ENCODE results near the gene RRP1B. TPM values are rescaled to one million over a fixed set of nuclear protein-coding genes. Genes with fewer than 3 reads are reported as not detected.

Gene RRP1B
- total RNA-seq, 1 experiment from 2014 or later: 55.9 TPM

GRCh38 chr21:43734131-43734927 lies 75.0 kb downstream of the RRP1B start:
- DNase-seq (ENCODE audit: low read depth, low spot score): no peak
- no peak overlapping the region for H3K27ac ChIP-seq (ENCODE audit: low read depth, low read length)
- H3K4me1 ChIP-seq (ENCODE audit: control insufficient read depth in 1 of 2, insufficient read depth in 2 of 2, low read length in 2 of 2): peaks cover 2 to 9% of the 10 kb centered on the region in 2 experiments; a peak in 3 of 4 replicates

More at GRCh38 chr21:43734131-43734927, 75.0 kb downstream of the RRP1B start:
- intact Hi-C loops (cut with micrococcal nuclease): no loop called here
- no peak overlapping the region for H3K4me3 ChIP-seq (replicated peaks in 1 of 2; ENCODE audit: low read depth in 1 of 2, low read length in 2 of 2)
- no peak overlapping the region for H2AFZ ChIP-seq (ENCODE audit: low read depth, low read length, poor library complexity, severe bottlenecking)
- TF ChIP-seq REST (IDR thresholded peaks at IDR 0.05; ENCODE audit: low read depth): no peak
- BruUV-seq (replicated peaks): no TSS peak
- ChIA-PET CTCF (no interaction called here), RAD21 (ENCODE audit: low non-redundant PET in 1 of 2, low total read pairs in 2 of 2, uncharacterized antibody in 2 of 2, unreplicated experiment in 2 of 2) (no interaction called here), POLR2A (no interaction called here)
- no peaks in the 10 kb centered on the region for H3K27me3 ChIP-seq (ENCODE audit: insufficient read depth, low read length)
- H3K9me2 ChIP-seq (ENCODE audit: insufficient read depth): no peaks in the 10 kb centered on the region
- peaks cover 76% of the 10 kb centered on the region for H3K79me2 ChIP-seq (ENCODE audit: insufficient read depth, low read length)
- no peak overlapping the region for H3K4me2 ChIP-seq (ENCODE audit: low read length)
- no peaks in the 10 kb centered on the region for H4K20me1 ChIP-seq (ENCODE audit: insufficient read depth)
- no peak overlapping the region for H3K9ac ChIP-seq (ENCODE audit: low read length)
- H3K36me3 ChIP-seq (ENCODE audit: control insufficient read depth in 1 of 2, insufficient read depth in 2 of 2, low read length in 2 of 2): peaks cover 0 to 4% of the 10 kb centered on the region in 2 experiments; a peak in 3 of 4 replicates
- H3K9me3 ChIP-seq (ENCODE audit: control insufficient read depth in 1 of 2, insufficient read depth in 1 of 2, low read depth in 1 of 2, low read length in 2 of 2): no peaks in the 10 kb centered on the region
- ATAC-seq: no peak
